Measurements from ENCODE around the gene TRABD2B.
A peak's percentile ranks its signal among the peaks of the same experiment; 100 is the strongest.

Gene TRABD2B

DNA sequence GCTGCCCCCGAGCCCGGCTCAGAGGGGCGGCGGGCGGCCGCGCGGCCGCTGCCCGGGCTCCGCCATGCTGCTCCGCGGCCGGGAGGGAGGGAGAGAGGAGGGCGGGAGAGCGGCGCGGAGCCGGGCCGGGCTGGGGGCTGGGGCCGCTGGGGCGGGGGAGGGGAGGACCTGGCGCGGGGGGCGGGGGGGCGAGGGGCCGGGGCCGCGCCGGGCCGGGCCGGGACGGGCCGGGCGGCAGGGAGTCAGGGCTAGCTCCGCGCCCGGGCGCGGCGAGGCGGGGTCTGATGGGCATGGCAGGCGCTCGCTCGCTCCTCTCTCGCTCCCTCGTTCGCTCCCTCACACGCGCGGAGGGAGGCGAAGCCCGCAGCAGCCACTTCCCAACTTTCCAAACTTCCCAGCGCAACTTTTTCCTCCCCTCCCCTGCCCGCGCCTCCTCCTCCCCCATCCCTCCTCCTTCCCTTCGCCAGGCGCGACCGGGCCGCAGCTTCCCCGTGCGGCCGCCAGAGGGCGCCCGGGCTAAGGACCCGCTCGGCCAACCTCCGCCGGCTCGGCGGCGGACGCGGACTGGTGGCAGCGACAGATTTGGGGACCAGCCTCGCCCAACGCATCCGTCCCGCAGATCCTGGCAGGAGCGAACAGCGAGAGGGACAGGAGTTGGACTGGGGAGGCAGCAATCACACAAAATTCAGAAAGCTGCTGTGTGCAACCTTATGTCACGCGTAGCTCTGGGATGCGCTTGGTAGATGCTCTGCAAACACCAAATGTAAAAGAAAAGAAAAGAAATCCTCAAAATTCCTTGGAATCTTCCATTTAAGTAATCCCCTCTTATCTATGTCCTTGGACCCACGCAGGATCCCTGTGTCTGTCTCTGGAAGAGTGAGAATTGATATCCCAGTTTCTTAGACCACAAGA, at the start of gene TRABD2B:
TSS of gene TRABD2B (minus strand) at position 97 of the 912 bp plus-strand sequence.
- DNase-seq = peak; percentile 22 to 57

DNA sequence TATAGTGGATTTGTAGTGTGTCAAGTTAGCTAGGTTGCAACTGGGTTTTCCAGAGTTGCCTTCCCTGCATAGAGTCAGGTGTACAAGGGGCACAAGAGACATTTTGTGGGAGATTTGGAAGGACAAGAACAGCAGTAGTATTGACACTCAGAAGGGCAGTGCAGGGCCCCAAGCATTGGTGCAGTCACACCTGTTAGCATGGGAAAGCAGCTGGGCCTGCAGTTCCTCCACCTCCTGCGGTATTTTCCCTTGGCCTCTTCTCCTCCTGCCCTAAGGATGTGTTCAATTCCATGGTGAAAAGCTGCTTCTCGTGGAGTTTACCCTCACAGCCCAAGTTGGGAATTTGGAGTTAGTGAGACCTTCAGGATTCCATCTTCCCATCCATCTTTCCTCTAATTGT, 47.1 kb upstream of the TRABD2B start:
- DNase-seq = no peak

DNA sequence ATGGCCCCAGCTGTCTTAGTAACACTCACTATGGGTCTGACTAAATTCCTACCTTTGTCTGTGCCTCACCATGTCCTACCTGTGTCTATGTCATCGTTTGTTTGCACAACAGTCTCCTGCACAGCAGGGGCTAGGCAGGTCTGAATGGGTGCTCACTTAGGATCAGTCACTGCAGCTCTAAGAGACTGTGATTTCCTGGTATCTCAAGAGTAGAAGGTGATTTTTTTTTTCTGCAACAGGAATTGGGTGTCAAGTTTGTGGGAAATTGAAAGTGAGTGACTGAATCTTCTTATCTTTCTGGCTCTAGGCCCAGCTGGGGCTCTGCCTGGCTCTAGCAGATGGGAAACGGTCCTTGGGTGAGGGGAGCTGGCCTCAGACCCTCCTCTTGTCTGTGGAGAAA, 46.4 kb upstream of the TRABD2B start:
- DNase-seq = no peak

DNA sequence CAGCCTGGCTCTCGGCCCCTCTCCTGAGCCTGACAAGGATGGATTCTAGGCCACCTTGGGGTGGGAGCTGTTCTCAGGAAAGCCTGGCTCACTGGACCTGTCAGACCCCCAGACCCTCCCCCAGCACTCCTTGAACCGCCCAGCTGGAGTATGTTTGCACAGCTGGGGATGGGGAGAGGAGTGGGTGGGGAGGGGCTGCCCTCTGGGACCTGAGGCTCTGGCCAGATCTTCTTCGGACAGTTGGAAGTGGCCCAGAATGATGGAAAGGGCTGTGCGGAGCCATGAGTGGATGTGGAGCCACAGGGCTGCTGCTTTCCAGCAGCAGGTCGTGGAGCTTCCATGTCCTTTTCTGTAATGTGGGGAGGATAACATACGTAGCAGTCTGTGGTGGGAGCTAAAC, 43.0 kb upstream of the TRABD2B start:
- DNase-seq = no peak

DNA sequence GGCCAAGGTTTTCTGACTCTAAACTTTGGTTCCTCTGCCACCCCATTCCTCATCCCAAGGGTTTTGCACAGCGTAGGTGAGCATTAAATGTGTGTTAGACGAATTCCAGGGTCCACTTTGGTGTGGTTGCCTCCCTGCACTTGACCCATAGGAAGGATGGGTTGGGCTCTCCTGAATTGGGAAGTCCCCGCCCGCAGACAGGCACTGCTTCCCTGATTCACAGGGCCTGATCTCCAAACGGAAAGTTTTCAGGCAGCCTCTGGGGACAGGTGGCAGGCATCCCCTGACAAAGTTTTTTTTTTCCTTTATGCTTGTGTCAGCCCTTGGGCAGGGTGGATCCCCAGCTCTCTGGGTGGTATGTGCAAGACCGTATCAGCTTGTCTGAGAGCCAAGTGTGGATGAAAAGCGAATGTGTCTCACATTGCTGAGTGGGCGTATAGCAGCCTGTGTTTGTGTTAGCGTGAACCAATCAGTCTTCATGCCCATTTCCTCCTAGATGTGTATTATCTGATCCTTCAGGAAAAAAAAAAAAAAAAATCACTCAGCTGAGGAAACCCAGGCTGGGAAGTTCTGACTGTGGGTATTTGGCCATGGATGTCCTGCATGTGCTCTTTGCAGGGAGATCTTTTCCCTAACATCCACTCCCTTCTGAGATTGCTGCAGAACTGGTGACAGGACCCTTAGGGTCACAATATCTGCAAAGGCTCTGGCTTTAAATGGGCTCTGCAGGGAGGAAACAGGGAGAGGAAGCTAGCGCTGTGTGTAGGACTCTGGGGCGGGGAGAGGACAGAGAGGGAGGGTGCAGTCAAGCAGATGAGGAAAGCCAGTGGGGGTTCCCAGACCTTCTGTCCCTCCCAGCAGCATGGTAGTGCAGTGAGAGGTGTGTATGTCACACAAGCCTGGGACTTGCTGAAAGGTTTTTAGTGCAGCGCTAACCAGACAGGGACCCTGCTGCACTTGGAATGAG, 42.2 kb upstream of the TRABD2B start:
- no peak for DNase-seq

DNA sequence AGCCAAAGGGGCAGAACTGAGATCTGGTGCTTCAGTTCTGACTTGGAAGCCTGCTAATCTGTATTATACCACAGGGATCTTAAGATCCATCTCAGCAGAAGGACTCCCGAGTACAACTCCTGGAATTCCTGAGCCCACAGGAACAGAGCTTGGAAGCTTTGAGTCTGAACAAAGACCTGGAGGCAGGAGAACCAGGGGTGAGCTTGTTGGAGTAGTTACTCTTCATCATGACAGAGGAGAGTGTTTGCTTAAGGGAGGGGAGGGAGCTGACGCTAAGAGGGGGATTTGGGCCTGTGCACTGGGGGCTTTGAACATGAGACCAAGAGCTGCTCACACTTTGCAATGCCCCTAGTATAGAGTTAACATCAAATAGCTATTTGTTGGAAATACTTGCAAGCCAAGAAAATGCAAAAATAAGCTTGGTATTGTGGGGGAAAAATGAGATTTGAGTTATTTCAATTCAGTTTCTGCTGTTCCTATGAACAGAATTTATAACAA, 41.1 kb upstream of the TRABD2B start:
- no peak for DNase-seq

DNA sequence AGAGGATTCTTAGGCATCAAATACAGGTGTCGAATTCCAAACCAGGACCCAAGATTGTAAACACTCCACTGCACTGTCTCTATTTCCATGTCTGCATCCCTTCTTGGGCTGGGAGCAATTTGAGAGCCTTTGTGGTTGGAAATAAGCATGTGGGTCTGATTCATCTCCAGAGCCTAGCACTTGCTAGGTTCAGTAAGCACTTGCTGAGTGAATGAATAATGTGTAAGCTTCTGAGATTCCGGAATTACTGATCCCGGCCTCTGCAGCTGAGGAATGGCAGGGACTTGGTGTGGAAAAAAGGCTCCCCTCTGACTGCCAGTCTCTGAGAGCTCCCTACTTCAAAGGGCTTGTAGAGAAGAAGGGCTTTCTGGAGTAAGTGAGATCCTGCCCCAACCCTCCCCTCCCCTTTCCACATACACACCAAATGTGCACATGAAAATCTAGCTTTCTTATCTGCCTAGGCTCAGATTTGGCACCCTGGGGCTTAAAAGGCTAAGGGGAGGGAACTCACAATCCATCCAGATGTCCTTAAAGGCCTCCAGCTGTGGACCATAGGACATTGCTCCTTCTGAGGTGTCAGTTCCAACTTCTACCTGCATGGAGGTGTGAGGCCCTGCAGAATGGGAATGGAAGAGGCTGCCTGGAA, 39.6 kb upstream of the TRABD2B start:
- no peak for DNase-seq

DNA sequence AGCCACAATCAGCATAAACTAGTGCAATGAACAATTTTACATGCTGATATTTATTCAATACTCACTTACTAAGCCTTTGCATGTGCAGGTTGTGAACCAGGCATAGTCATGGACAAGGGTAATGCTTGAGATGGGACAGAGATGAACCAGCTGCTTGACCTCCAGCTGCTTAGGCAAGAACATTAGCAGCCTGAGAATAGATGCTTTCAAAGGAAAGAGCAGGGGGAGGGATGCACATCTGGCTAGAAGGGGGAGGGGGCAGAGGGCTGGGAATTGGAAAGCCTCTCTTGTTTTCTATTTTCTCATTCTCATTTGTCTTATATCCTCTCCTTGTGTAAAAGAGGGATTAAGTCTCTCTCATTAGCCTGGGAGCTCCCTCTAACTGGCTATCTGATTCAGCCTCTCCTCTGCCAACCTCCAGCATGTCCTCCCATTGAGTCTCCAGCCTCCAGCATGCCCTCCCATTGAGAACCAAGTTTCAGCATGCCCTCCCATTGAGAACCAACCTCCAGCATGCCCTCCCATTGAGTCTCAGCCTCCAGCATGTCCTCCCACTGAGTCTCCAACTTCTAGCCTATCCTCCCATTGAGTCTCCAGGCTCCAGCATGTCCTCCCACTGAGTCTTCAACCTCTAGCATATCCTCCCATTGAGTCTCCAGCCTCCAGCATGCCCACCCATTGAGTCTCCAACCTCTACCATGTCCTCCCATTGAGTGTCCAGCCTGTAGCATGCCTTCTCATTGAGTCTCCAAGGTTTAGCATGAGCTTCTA, 38.4 kb upstream of the TRABD2B start:
- no peak for DNase-seq

DNA sequence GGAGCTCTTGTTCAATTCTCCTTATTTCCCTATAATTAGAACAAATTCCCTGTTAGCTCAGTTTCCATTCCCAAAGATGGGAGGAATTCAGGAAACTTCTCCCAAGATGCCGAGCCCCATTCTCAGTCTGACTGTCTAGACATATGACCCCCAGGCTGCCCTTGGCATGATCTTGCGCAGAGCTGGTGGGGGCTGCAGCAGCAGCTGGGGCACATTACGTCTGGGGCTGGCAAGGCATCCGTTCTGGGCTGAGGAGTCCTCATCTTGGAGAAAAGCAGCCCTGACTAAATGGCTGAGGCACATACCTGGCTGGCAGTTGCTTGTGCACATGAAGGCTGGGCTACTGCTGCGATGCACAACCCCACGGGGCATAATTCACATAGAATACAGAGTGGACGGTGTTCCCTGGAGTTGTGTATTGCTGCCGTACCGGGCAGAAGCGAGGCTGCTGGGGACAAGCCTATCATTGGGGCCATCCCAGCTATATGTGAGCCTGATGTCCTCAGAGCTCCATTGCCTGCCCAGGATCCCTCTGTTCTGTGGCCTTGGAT, 36.4 kb upstream of the TRABD2B start:
- DNase-seq = no peak

DNA sequence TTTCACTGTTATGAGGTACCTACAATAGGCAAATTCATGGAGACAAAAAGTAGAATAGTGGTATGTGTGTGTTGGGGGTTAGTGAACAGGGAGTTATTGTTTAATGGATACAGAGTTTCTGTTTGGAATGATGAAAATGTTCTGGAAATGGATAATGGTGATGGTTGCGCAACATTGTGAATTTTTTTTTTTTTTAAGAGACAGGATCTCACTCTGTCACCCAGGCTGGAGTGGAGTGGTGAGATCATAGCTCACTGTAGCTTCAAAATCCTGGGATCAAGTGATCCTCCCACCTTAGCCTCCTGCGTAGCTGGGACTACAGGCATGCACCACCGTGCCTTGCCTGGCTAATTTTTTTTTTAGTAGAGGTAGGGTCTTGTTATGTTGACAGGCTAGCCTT, 34.5 kb upstream of the TRABD2B start:
- DNase-seq = no peak

DNA sequence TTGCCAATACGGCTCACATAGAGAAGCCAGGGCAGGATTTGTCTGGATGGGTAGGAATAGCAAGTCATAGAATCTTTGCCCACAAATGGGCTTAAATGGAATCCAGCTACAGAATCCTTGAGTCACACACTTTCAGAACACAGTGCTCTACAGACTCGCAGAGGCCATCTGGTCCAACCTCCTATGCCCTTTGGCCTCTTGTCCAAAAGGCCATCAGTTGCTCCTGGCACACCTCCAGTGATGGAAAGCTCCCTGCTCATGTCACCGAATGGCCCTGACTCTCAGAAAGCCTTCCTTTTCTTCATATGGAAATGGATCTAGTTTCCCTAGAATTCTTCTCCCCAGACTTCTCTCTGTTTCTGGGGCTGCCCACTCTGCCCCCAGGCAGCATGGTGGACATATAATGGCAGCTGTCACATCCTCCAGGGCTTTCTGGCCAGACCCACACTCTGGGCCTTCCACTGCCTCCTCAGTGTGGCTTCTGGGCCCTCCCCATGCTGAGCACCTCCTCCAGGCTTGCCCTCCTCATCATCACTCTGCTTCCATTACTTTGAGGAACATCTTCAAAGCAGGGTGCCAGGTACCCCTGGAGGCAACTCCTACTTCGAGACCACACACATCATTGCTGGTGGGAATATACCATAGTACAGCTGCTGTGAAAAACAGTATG, 33.6 kb upstream of the TRABD2B start:
- DNase-seq = no peak

DNA sequence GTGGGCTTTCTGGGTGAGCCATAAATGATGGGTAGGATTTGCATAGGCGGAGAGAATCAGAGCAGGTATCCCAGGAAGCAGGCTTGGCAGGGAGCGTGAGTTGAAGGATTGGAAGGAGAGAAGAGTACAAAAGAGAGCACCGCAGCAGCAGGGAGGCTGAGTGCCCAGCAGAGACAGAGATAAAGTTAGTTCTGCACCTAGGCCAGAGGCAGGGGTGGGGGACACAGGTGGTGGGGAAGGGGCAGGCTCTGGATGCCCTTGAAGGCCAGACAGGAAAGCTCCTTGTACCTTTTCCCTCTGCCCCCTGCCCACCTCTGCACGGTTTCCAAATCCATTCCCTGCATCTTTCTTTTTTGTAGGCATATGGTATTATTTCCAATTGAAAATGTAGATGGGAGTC, 33.0 kb upstream of the TRABD2B start:
- no peak for DNase-seq

DNA sequence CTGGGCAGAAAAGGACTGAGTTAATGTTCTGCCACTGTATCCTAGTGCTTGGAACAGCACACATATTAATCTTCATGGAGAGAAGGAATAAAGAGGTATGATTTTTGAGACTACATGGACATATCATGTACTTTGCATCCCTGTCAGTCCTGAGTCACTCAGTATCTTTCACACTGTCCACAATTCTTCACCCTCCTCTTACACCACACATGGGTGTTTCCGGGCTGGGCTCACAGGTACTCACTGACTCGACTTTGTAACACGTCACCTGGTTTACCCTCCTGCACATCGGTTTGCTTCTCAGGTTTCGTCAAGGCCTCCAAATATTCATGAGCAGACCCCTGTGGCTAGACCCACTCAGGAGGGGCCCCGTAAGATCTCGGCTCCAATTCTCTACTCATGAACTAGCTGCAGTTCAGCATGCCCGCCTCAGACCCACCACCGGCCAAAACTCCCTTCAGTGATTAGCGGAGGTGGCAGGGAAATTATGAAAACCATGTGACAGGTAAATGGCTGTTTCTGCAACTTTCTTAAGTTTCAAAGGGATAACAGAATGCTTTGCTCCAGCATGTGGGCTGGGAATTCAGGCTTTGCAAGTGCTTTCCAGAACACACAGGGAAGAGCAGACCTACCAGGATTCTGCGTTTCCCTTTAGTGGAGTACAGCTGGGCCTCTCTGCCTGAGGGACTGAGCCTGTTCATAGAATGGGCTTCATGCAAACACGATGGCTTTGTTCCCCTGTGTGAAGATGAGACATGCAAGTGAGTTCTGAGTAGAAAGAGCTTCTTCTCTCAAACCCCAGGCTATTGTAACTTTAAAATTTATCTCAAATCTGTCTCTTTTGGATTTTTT, 31.3 kb upstream of the TRABD2B start:
- DNase-seq = no peak

DNA sequence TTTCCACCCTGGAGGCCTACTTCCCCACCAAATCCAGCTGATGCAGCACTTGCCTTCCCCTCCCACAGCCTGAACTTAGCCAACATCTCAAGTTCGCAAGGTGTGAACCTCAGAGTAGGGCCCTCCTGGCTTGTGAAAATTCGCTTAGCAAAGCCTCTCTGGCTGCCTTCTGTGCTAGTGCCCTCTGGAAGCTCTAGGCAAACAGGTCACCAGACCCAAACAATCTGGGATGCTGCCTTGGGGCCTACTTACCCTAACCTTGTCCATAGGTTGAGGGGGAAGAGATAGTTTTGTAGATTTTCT, 30.3 kb upstream of the TRABD2B start:
- DNase-seq = no peak

DNA sequence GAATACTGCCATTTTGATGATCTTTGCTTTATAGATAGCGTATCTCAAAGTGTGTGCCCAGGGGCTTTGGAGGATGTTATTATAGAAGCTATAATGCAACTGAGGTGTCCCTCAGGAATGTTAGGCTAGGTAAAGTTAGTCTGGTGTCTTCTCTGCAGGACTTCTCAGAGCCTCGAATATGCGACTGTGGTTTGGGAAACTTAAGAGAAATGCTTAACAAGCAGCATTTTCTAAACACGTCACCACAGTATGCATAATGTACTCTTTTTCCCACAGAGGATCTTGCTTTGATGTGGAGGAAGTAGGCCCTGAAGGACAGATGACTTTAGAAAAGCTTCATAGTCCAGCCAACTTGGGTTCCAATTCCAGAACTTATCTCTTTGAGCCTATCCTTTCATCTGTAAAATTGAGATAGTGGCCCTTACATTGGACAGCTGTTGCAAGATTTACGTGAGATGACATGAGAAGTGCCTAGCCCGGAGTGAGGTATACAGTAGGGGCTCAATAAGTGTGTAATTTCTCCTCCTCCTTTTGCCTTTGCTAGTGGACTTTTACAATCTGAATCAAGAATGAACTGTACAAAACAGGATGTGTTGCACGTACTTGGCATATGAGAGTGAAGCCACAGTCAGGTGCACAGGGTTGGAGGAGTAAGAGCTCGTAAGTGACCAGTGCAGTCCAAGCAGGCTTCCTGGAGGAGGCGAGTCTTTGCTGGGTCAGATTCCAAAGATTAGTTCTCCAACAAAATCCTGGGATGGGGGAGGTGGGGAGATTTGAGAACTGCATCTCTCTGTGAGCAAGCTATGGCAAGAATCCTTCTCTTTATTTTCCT, 29.7 kb upstream of the TRABD2B start:
- DNase-seq = no peak

DNA sequence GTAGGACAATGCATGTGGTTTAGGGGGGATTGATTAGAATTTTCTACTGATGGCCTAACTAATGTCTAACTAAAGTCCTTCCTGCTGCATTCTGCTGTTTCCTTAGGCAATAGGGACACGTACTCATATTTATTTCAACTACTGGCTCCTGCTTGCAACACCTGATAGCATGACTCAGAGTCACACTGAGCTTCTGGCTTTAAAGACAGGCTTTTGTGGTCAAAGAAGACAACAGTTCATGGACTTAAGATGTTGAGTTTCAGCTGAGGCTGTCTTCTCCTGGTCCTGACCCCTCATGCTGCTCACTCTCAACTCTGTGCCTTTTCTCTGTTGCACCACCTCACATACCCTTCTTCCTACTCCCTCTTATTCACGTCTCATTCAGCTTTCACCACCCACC, 29.1 kb upstream of the TRABD2B start:
- no peak for DNase-seq

DNA sequence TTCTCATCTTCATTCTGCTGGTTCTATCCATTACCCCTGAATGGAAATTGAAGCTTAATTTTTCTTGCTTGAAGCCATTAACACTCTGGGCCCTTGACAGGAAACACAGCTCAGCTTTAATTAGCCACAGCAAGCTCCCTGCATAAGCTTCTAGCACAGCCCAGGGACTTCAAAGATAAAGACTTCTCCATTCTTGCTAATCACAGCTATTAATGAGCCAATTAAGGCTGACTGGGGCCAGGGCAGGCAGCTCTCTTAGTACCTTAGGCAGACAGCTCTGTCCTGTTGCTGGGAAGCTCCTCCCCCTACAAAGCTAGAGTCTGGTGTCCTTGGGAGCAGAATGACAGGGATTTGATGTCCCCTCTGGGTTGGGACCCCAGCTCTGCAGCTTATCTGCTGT, 27.9 kb upstream of the TRABD2B start:
- no peak for DNase-seq

DNA sequence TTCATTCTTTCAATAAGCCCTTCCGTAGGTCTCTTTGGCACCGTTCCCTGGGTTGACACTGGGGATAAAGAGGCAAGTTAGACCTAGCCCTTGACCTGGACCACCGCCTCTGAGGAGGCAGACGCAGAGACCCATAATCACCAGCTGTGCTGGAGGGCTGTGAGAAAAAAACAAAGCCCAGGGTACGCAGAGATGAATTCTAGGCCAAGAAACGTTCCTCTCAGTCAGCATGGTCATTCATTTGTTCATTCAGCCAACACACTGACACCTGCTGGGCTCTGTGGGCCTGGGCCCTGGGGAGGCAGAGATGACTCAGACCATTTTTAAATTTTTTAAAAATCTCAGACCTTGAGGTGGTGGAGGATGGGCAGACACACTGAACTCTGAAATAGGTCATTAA, 26.3 kb upstream of the TRABD2B start:
- DNase-seq = no peak

DNA sequence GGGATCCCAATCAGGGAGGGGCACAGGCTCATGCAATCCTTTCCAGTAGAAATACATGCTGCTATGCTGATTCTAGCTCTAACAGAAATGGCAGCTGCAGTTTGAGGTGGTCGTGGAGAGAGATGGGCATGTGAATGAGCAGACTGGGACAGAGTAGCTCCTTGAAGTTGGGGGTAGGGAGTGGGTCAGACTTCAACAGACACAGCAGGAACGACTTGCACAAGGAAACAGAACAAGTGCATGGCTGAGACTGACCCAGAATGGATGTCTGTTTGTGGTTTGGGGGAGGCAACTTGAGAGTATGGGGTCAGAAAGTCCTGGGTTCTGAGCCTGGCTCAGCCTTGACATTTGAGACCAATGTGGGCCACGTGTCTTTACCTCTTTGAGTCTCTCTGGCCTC, 25.1 kb upstream of the TRABD2B start:
- DNase-seq = no peak

DNA sequence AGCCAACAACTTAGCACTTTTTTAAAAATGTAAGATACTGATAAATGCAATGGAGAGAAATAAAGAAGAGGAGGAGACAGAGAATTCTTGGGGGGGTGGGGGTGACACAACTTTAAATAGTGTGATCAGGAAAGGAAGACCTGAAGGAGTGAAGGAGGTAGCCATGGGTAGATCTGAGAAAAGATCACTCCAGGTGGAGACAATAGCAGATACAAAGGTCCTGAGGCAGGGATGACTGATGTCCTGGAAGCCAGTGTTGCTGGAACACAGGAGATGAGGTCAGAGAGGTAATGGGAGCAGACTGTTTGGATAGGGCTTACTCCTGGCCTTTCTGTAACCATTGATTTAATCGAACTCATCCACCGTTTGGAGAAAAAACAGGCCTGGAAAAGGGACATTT, 24.6 kb upstream of the TRABD2B start:
- no peak for DNase-seq

All from NCI-H524 (cell line).